HepG2 (cell line): ENCODE data around the gene THRB. TPM values are rescaled to one million over a fixed set of nuclear protein-coding genes. Genes with fewer than 3 reads are reported as not detected.

ENCODE experiments used
- ATAC-seq: fragments of 200-7000 bp; cut with Tn5 transposase; 3 replicates; pipeline ENCODE4 v1.9.1; 2020; ENCODE audit warnings: mild to moderate bottlenecking, moderate library complexity
- BruUV-seq: library from RNA; stranded (reverse); fragments of 400-500 nt; replicated peaks from 2 replicates; lab custom pipeline; 2021; lab: Mats Ljungman, UMichigan
- CTCF ChIA-PET: fragments of 300-600 bp; formaldehyde crosslinking; extraction: SDS; loops from one replicate; lab custom pipeline; 2021; ENCODE audit warnings: low total read pairs, inconsistent platforms, low intra/inter-chr PET ratio; lab: Yijun Ruan, JAX
- POLR2A ChIA-PET: fragments of 350-600 bp; sonication (Branson Sonifier 250); formaldehyde crosslinking; loops from one replicate; lab custom pipeline; 2020; ENCODE audit warnings: antibody characterized with exemption, inconsistent platforms; lab: Yijun Ruan, JAX
- DNase-seq: peaks from one replicate; pipeline ENCODE4 v3.0.0-alpha.2; 2015; ENCODE audit warnings: low spot score
- FAIRE-seq: peaks from 3 replicates; lab custom pipeline; 2011; peaks lifted over from hg19 to GRCh38; lab: Jason Lieb, UNC
- H2AFZ ChIP-seq: one replicate; pipeline ENCODE4 v1.6.1; 2011; ENCODE audit warnings: low read length, inconsistent platforms
- H3K27ac ChIP-seq: fragments of 300-600 bp; 3 replicates; pipeline ENCODE4 v1.8.0; 2011; ENCODE audit warnings: mixed run types, mild to moderate bottlenecking, mixed read lengths, low read length, inconsistent platforms; ENCODE audit not compliant: insufficient read depth; ENCODE audit errors: extremely low read length
- H3K27me3 ChIP-seq, 2 experiments: fragments of 200-600 bp in 1 of 2; 2 replicates in 1 of 2; 3 replicates in 1 of 2; pipeline versions ENCODE4 v1.6.0 to v1.8.0; 2011; ENCODE audit warnings: low read length in 2 of 2, mild to moderate bottlenecking in 2 of 2, moderate library complexity in 2 of 2, inconsistent platforms in 1 of 2; ENCODE audit not compliant: insufficient read depth in 2 of 2, control insufficient read depth in 1 of 2
- H3K36me3 ChIP-seq, 2 experiments: fragments of 200-600 bp in 1 of 2; replicated peaks in 1 of 2; 2 replicates in 1 of 2; 3 replicates in 1 of 2; pipeline versions ENCODE4 v1.5.1 to v1.8.0; 2011; ENCODE audit warnings: low read length in 2 of 2, inconsistent platforms in 1 of 2; ENCODE audit not compliant: insufficient read depth in 2 of 2, control insufficient read depth in 1 of 2
- H3K4me1 ChIP-seq: 2 replicates; pipeline ENCODE4 v1.5.1; 2012; ENCODE audit warnings: low read length, inconsistent platforms; ENCODE audit not compliant: insufficient read depth
- H3K4me2 ChIP-seq: 2 replicates; pipeline ENCODE4 v1.6.0; 2011; ENCODE audit warnings: low read depth, low read length, inconsistent platforms
- H3K4me3 ChIP-seq, 3 experiments: fragments of 200-600 bp in 1 of 3; sonication (generic), shearing (Covaris generic) in 1 of 3; replicated peaks in 1 of 3; 2 replicates each; pipeline ENCODE4 v1.5.1; 2011 to 2016; ENCODE audit warnings: low read length in 3 of 3, inconsistent platforms in 2 of 3, low read depth in 2 of 3, mild to moderate bottlenecking in 2 of 3, control low read depth in 1 of 3, mixed read lengths in 1 of 3; ENCODE audit not compliant: insufficient read depth in 1 of 3
- H3K79me2 ChIP-seq: one replicate; pipeline ENCODE4 v1.6.1; 2011; ENCODE audit warnings: low read length, inconsistent platforms; ENCODE audit not compliant: insufficient read depth
- H3K9ac ChIP-seq: 2 replicates; pipeline ENCODE4 v1.6.0; 2011; ENCODE audit warnings: mild to moderate bottlenecking, low read depth, low read length, inconsistent platforms; ENCODE audit not compliant: insufficient read depth
- H3K9me3 ChIP-seq: 2 replicates; pipeline ENCODE4 v1.5.1; 2012; ENCODE audit warnings: mild to moderate bottlenecking, low read length
- H4K20me1 ChIP-seq: 2 replicates; pipeline ENCODE4 v1.6.0; 2011; ENCODE audit warnings: inconsistent platforms, mild to moderate bottlenecking, low read length, moderate library complexity; ENCODE audit not compliant: insufficient read depth
- HMG20A ChIP-seq: IDR thresholded peaks from 2 replicates; pipeline ENCODE4 v1.6.1; 2016; ENCODE audit warnings: borderline replicate concordance
- HOXA7 ChIP-seq: sonication (generic); formaldehyde crosslinking; IDR thresholded peaks from 2 replicates; pipeline ENCODE4 v1.8.1; 2022; ENCODE audit warnings: mild to moderate bottlenecking, missing genetic modification reagents, moderate library complexity
- MED8 ChIP-seq: sonication (generic); formaldehyde crosslinking; IDR thresholded peaks from 2 replicates; pipeline ENCODE4 v1.8.1; 2023; ENCODE audit warnings: mild to moderate bottlenecking, missing genetic modification reagents; ENCODE audit not compliant: insufficient replicate concordance
- MIER2 ChIP-seq: IDR thresholded peaks from 2 replicates; pipeline ENCODE4 v1.6.1; 2016; ENCODE audit warnings: missing biosample characterization, missing genetic modification reagents
- REXO4 ChIP-seq: sonication (generic); formaldehyde crosslinking; IDR thresholded peaks from 2 replicates; pipeline ENCODE4 v1.8.0; 2022; ENCODE audit warnings: missing genetic modification reagents, mild to moderate bottlenecking, borderline replicate concordance
- SP5 ChIP-seq: IDR thresholded peaks from 2 replicates; pipeline ENCODE4 v1.6.1; 2016; ENCODE audit warnings: low read depth, borderline replicate concordance
- ZKSCAN1 ChIP-seq: fragments of 150-350 bp; IDR thresholded peaks from 2 replicates; pipeline ENCODE4 v1.6.1; 2014; ENCODE audit warnings: low read length
- ZNF264 ChIP-seq: sonication (generic); formaldehyde crosslinking; IDR thresholded peaks from 2 replicates; pipeline ENCODE4 v1.4.0; 2020; ENCODE audit warnings: missing genetic modification reagents
- ZNF501 ChIP-seq: sonication (generic); formaldehyde crosslinking; IDR thresholded peaks from 2 replicates; pipeline ENCODE4 v1.5.1; 2020; ENCODE audit warnings: mild to moderate bottlenecking, moderate library complexity, missing genetic modification reagents
- ZNF570 ChIP-seq: sonication (generic); formaldehyde crosslinking; IDR thresholded peaks from 2 replicates; pipeline ENCODE4 v1.4.0; 2020; ENCODE audit warnings: mild to moderate bottlenecking, missing genetic modification reagents, borderline replicate concordance
- WGBS: methylation state at CpG from one replicate; pipeline ENCODE4 v1.1.6; 2017; ENCODE audit warnings: low lambda C conversion rate; 5-methylcytosine and 5-hydroxymethylcytosine counted together
- in situ Hi-C: cut with HindIII; loops from 2 replicates; pipeline ENCODE4 v1.10.0; 2017; ENCODE audit warnings: low pct_unique_long_range_greater_than_20kb; ENCODE audit not compliant: extremely low pct_ligation_motif_present
- intact Hi-C: fragments of 100-400 bp; cut with micrococcal nuclease; formaldehyde crosslinking; loops from one replicate; pipeline ENCODE4 v1.10.0; 2022; ENCODE audit not compliant: unreplicated experiment
- polyA plus RNA-seq, 8 experiments: library from polyadenylated mRNA; depleted of rRNA in 3 of 8; stranded (reverse) in 7 of 8; unstranded in 1 of 8; fragments of >200 nt; fragmentation: Illumina TruSeq in 4 of 8; extraction: Trizol in 4 of 8; gene quantifications; 2 replicates each; pipeline versions ENCODE4 v1.2.1 to v1.2.3, GENCODE V29; 2011 to 2016; ENCODE audit warnings: low read depth in 4 of 8, missing spikeins in 1 of 8, mixed read lengths in 1 of 8; ENCODE audit not compliant: insufficient read depth in 1 of 8
- total RNA-seq, 5 experiments: library from RNA; depleted of rRNA; stranded (reverse); fragments of >200 nt; fragmentation: Illumina TruSeq; extraction: Trizol; gene quantifications; 2 replicates each; pipeline ENCODE4 v1.2.3, GENCODE V29; 2016; ENCODE audit warnings: low read depth in 1 of 5

Gene THRB
- total and polyA plus RNA-seq, 2 of the 13 experiments (the other 11 are each of a cell fraction or from before 2014, with no cell fraction given): 4.7 to 22.7 TPM

- no peak for TF ChIP-seq ZNF264
- no peak for TF ChIP-seq HMG20A
- no peak for TF ChIP-seq HOXA7
- no peak for TF ChIP-seq MIER2
- TF ChIP-seq SP5 (CRISPR knock-in tag): no peak
- no peak for TF ChIP-seq ZNF570 (CRISPR knock-in tag)
- no peak for TF ChIP-seq REXO4 (CRISPR knock-in tag)
- TF ChIP-seq ZKSCAN1: no peak
Measured at GRCh38 chr3:24348348-24348747, 146.3 kb downstream of the THRB start (continued).

- Histone ChIP-seq H3K79me2 (peaks cover 6% of the 10 kb centered on the region), H3K4me2 (no peak overlapping the region), H3K27ac (no peak overlapping the region), H3K9me3 (no peaks in the 10 kb centered on the region), H4K20me1 (no peaks in the 10 kb centered on the region), H3K36me3 (no peaks in the 10 kb centered on the region), H3K4me3 (no peak overlapping the region), H3K4me1 (peaks cover 5% of the 10 kb centered on the region), H2AFZ (no peak overlapping the region), H3K27me3 (no peaks in the 10 kb centered on the region), H3K9ac (no peak overlapping the region)
- no peak for ATAC-seq
- CTCF ChIA-PET: no interaction called here
- WGBS: 99% methylated on average over 3 of the region's 3 CpGs
- intact Hi-C loops: no loop called here
- POLR2A ChIA-PET: no interaction called here
- in situ Hi-C loops: no loop called here
- no peak for FAIRE-seq
- DNase-seq: no peak
- TF ChIP-seq ZNF501: no peak
- TF ChIP-seq MED8 (CRISPR knock-in tag): no peak
- BruUV-seq: no TSS peak
Measured at GRCh38 chr3:24344784-24345439, 149.7 kb downstream of the THRB start.
